Glutamatergic neuron (in vitro differentiated cells): ENCODE data around the gene AGRN. TPM values are rescaled to one million over a fixed set of nuclear protein-coding genes. Genes with fewer than 3 reads are reported as not detected.

ENCODE experiments used
- DNase-seq: peaks from one replicate; pipeline ENCODE4 v3.0.0; 2022
- H3K27ac Mint-ChIP-seq: one replicate; pipeline ENCODE4 v1.8.0; 2020; ENCODE audit warnings: mild to moderate bottlenecking, mixed read lengths, inconsistent platforms; ENCODE audit not compliant: unreplicated experiment
- H3K27me3 Mint-ChIP-seq: one replicate; pipeline ENCODE4 v1.8.0; 2020; ENCODE audit warnings: mild to moderate bottlenecking, moderate library complexity, mixed read lengths, inconsistent platforms; ENCODE audit not compliant: unreplicated experiment
- H3K36me3 Mint-ChIP-seq: one replicate; pipeline ENCODE4 v1.8.0; 2020; ENCODE audit warnings: mild to moderate bottlenecking, mixed read lengths, inconsistent platforms; ENCODE audit not compliant: unreplicated experiment
- H3K4me1 Mint-ChIP-seq: one replicate; pipeline ENCODE4 v1.8.0; 2020; ENCODE audit warnings: mild to moderate bottlenecking, low read depth, mixed read lengths, inconsistent platforms; ENCODE audit not compliant: unreplicated experiment
- H3K4me3 Mint-ChIP-seq: one replicate; pipeline ENCODE4 v1.8.0; 2020; ENCODE audit warnings: mild to moderate bottlenecking, mixed read lengths, inconsistent platforms; ENCODE audit not compliant: unreplicated experiment
- H3K9me3 Mint-ChIP-seq: one replicate; pipeline ENCODE4 v1.8.0; 2020; ENCODE audit warnings: mild to moderate bottlenecking, moderate library complexity, mixed read lengths, inconsistent platforms; ENCODE audit not compliant: unreplicated experiment
- CTCF ChIP-seq: fragments of 200-600 bp; sonication (generic); IDR thresholded peaks from one replicate; pipeline ENCODE4 v1.5.0; 2021; ENCODE audit not compliant: partially characterized antibody, unreplicated experiment
- total RNA-seq: library from RNA; stranded (reverse); fragmentation: NEBNext Ultra II Directional; extraction: Animal tissue kit (Norgen Biotek cat#: 25700); gene quantifications from one replicate; pipeline ENCODE4 v1.2.1, GENCODE V29; 2021; ENCODE audit not compliant: unreplicated experiment

AGRN gene
- total RNA-seq, 1 donor from 2014 or later, result 914 TPM

GRCh38 chr1:996851-997712 lies 22.8 kb upstream of the AGRN start:
- Mint-ChIP-seq H3K27ac (peak overlapping the region; percentile 82), H3K36me3 (peaks cover 9% of the 10 kb centered on the region), H3K4me1 (peaks cover 4% of the 10 kb centered on the region), H3K9me3 (peaks cover 19% of the 10 kb centered on the region), H3K27me3 (peaks cover 9% of the 10 kb centered on the region), H3K4me3 (peak overlapping the region; percentile 71)
- peak; percentile 65 for DNase-seq
- no peak for TF ChIP-seq CTCF

GRCh38 chr1:997713-997992 lies 22.3 kb upstream of the AGRN start:
- Mint-ChIP-seq H3K4me3 (no peak overlapping the region), H3K27me3 (peaks cover 11% of the 10 kb centered on the region), H3K27ac (no peak overlapping the region), H3K4me1 (peaks cover 4% of the 10 kb centered on the region), H3K9me3 (peaks cover 16% of the 10 kb centered on the region), H3K36me3 (peaks cover 3% of the 10 kb centered on the region)
- TF ChIP-seq CTCF, result no peak
- no peak for DNase-seq

- Mint-ChIP-seq H3K9me3 (peaks cover 15% of the 10 kb centered on the region), H3K4me1 (peaks cover 5% of the 10 kb centered on the region), H3K36me3 (no peaks in the 10 kb centered on the region), H3K27ac (peak overlapping the region; percentile 52), H3K4me3 (peak overlapping the region; percentile 61), H3K27me3 (peaks cover 12% of the 10 kb centered on the region)
- no peak for TF ChIP-seq CTCF
- DNase-seq, result peak; percentile 85
These were observed 21.8 kb upstream of the AGRN start for GRCh38 chr1:997993-998744.

- peak overlapping the region; percentile 38 for H3K4me3 Mint-ChIP-seq
- H3K27ac Mint-ChIP-seq, result peak overlapping the region; percentile 55
- no peak for DNase-seq
- H3K27me3 Mint-ChIP-seq, result peaks cover 15% of the 10 kb centered on the region
- peaks cover 7% of the 10 kb centered on the region for H3K4me1 Mint-ChIP-seq
- H3K36me3 Mint-ChIP-seq, result no peaks in the 10 kb centered on the region
- H3K9me3 Mint-ChIP-seq, result peaks cover 15% of the 10 kb centered on the region
- no peak for TF ChIP-seq CTCF
These were observed 21.2 kb upstream of the AGRN start for GRCh38 chr1:998745-998994.
